ENCODE measurements around the gene CMSS1. TPM values are rescaled to one million over a fixed set of nuclear protein-coding genes. Genes with fewer than 3 reads are reported as not detected.

CMSS1 gene
- polyA plus RNA-seq, 4 donors, result 31.3 to 48.7 (median 42.2) TPM

DNA sequence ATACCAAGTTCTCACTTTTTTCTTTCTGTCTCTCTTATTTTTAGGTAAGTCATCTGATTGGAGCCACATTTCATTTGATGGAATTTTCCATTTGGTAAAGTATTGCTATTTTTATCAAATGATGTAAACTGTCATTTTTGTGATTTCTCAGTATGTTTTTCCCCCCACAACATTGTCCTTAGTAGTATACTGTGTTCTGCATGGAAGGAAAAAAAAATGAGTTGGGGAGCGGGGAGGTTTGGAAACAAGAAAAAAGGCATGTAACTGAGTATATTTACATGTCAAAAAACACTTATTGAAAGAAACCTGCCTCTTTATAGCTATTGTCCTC lies 192.4 kb downstream of the CMSS1 start:
- DNase-seq (ENCODE audit: low read depth in 4 of 4, low spot score in 3 of 4), result no peak

DNA sequence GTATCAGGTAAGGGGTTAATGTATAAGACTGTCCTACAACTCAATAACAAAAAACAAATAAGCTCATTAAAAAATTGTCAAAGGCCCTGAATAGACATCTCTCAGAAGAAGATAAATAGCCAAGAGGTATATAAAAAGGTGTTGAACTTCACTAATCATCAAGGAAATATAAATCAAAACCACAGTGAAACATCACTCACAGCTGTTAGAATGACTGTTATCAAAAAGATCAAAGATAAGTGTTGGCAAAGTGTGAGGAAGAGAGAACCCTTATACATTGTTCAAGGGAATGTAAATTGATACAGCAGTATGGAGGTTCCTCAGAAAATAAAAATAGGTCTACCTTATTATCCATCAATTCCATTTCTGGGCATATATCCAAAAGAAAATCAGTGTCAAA lies 201.1 kb downstream of the CMSS1 start:
- no peak for DNase-seq (ENCODE audit: low read depth in 4 of 4, low spot score in 3 of 4)

DNA sequence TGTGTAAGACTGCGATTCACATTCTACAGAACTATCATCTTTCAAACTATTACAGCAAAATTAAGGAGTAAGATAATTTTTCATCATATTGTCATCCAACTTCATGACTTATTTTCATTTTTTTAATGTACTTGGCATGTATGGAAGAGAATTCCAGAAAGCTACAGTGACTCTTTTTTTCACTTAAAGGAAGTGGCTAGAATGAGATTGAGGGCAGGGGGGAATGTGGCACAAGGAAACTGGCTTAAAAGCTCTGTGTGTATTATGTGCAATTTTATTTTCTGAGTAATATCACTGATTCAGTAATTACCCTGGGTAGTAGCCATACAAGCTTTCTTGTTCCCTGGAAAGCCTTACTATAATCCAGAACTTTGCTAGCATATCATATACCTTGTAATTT lies 202.1 kb downstream of the CMSS1 start:
- DNase-seq (ENCODE audit: low read depth in 4 of 4, low spot score in 3 of 4), result no peak

DNA sequence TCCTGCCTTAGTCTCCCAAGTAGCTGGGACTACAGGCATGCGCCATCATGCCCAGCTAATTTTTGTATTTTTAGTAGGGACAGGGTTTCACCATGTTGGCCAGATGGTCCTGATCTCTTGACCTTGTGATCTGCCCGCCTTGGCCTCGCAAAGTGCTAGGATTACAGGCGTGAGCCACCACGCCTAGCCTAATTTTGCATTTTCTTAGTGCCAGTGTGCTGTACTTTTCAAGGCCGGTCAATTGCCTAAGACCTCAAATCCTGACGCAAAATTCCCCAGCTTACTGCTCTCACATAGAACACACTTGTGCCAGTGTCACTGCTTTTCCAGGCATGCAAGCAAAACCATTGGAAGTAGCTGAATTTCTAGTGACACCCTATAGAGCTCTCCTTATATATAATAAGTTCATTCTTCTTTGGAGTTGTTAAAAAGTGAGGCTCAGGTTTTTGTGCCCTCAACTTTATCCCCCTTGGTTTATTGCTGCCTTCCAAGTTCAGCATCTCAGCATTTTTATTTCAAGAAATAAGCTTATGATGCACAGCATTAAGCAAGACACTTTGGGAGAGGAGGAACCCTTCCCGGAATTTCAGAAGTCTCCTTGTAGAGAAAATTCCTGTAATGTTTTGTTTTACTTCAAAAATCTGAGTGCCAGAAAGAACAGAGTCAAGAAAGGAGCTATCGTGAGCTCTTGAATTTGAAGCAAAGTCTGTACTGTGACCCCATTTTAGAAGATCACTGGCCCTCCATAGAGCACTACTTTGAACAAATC lies 203.4 kb downstream of the CMSS1 start:
- DNase-seq (ENCODE audit: low read depth in 4 of 4, low spot score in 3 of 4), result no peak

DNA sequence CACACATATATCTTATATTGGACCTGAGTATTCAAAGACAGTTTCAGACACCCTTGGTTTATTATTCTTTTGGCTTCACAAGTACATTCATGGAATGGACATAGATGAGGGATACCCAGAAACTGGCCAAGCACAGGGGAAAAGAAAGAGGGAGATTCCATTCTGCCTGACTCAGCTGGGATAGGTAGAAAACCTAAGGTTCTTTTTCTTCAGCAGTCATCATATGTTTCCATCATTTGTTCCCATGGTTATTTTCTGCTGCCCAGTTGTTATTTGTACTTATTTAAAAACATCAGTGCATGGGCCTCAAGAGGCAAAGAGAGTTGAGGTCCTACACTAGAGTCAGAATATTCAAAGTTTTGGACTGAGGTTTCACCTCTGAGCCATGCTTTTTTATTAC lies 204.8 kb downstream of the CMSS1 start:
- DNase-seq (ENCODE audit: low read depth in 4 of 4, low spot score in 3 of 4), result no peak

DNA sequence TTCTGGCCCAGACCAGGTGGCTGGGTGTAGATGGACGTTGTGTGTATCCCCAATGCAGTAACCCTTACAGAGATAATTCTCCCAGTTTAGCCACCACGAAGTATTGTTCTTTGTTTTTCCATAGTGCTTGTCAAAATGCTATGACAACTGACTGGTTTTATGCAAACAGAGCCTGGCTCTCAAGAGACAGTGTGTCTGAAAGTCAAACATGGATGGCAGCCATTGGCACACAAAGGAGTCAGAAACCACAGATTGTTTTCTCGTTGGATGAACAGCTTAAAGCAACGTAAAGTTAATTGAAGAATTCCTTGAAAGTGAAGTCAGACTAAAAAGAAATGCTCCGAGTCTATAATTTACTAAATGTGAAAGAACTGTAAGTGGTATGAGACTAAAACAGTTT lies 205.5 kb downstream of the CMSS1 start:
- no peak for DNase-seq (ENCODE audit: low read depth in 4 of 4, low spot score in 3 of 4)

DNA sequence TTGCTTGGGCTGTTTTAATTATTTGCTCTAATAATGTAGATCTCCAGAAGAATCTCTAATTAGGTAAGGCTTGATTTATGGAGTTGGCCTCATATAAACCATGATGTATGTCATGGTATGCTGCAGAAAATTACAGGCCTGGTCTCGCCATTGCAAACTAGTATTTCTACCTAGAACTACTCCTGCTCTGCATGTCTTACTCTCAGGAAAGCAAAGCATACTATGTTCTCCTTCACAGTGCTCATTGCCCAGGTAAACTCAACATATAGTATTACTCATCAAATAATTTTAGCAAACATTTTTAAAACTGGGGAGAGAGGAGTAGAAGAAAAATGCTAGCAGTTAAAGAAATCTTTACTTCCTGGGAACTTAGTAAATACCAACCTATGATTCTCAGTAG lies 205.9 kb downstream of the CMSS1 start:
- DNase-seq (ENCODE audit: low read depth in 4 of 4, low spot score in 3 of 4), result no peak

DNA sequence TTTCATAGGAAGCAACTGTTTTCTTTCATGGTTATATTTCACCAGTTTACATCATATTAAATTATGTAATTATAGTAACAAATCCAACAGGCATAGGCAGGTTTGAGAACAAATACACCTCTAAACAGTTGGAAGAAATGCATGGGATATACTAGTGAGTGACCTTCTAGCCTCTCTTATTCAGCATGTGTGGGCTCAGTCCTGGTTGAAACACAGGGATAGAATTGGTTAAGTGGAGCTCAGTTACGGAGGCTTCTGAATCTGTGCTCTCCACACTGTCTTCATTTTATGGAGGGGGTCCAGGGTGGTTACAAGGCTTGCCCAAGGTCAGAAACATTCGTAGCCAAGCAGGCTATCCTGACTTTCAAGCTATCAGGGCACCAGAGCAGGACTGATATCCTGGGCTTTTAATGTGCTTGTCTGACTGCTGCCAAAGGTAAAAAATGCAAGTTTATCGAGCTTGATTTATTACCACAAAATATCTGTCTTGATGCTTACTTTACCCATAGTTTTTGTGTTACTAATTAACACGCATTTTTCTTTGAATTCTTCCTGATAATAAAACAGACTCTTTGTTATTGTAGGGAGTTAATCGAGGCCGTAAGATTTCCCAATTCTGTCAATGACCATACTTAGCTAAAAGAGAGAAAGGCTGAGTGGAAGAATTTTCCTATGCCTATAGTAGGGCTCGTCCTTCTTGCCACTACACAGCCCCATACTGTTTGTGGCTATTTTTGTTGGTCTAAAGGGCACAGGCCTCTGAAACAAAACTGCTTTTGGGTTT lies 207.1 kb downstream of the CMSS1 start:
- no peak for DNase-seq (ENCODE audit: low read depth in 4 of 4, low spot score in 3 of 4)

DNA sequence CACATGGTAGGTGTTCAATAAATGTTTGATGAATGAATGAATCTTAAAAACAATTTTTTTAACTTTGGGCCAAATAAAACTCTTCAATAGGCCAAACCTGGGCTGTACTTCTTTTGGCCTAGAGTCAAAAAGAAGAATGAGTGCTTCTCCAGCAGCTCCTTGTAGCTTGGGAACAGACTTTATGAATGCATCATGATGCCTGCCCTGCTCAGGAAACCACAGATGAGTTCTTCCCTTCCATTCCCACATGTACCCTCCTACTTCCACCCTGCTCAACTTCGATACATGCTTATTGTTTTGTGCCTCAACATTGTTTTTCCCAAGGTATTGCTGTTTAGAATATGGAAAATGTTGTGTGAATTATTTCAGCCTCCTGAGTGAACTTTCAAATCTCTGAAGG lies 209.7 kb downstream of the CMSS1 start:
- no peak for DNase-seq (ENCODE audit: low read depth in 4 of 4, low spot score in 3 of 4)

DNA sequence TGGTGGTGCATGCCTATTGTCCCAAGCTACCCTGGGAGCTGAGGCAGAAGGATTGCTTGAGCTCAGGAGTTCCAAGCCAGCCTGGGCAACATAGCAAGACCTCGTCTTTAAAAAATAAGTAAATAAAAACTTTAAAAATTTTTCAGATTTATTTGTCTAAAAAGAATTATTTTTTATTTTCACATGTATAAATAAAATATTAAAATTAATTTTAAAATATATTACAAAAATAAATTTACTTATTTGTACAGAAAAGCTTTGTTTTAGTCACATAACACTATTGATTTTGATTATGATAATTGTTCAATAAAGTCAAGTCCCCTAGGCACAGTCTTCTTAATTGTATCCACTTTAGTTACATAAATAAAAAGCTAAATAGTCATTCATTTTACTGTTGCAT lies 211.4 kb downstream of the CMSS1 start:
- no peak for DNase-seq (ENCODE audit: low read depth in 4 of 4, low spot score in 3 of 4)

DNA sequence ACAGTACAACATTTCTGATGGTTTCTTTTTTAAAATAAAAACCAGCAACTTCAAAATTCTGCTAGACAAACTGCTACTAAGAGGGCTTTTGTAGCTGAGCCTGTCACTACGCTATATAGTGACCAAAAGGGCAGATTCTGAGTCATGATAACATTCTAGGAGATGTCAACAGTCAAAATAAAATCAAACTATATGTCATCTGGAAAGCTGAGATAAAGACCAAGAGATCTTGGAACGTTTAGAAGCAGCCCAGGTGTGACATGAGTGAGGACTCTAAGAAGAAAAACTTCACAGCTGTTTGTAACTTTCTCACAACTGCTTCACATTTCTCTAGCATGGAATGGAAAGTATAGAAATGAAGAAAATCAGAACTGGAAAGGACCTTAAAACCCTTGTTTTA lies 212.0 kb downstream of the CMSS1 start:
- no peak for DNase-seq (ENCODE audit: low read depth in 4 of 4, low spot score in 3 of 4)

DNA sequence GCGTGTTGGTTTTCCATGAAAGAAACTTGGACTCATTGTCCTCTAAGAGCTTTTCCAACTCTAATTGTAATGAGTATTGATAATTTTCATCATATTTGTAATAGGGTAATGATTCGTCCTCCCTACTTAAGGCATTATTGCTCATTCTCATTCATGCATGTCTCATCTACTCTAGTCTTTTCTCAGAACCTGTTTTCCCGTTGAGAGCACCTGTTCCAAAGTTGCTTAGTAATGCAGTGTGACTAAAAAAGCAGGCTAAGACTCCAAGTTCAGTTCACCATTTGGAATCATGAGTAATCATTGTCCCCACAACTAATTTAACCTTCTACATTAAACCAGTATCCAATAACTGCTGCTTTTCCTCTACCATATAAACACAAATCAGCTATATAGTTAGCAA lies 212.7 kb downstream of the CMSS1 start:
- DNase-seq (ENCODE audit: low read depth in 4 of 4, low spot score in 3 of 4), result no peak

DNA sequence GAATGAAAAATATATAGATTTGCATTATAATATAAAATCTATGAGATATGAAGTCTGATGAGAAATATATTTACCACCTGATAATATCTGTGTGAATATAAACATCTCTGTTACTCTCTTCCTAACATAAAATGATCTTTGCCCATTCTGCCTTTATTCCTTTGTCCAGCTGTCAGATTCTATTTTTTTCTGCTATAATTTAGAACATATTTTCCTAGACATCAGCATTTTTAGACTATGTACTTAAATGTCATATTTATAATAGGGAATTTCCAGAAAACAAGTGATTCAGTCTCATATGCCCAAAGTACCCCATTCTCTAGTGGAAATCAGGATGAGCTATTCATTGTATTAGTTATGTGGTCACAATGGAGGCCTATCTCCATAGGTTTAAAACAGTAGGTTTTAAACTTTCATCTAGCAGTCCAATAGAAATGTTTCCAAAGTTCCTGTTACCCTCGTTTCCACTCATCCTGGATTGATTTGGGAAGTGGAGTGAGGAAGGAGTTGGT lies 213.3 kb downstream of the CMSS1 start:
- DNase-seq (ENCODE audit: low read depth in 4 of 4, low spot score in 3 of 4), result no peak

DNA sequence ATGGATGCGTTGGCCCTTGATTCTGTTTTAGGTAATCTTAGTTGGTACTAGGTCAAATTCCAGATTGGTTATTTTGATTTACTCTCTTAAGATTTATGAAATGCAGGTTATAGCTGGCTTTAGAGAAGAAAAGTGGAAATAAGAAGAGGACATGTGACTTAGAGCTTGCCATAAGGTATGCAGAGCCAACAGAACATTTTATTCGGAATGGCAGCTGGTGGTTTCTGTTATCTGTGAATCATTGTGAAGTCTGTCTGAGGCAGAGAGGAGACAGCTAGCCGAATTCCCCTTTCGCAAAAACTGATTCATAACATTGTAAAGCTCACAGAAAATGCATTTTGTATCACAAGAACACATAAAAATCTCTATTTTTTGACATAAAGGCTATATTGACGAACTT lies 214.6 kb downstream of the CMSS1 start:
- no peak for DNase-seq (ENCODE audit: low read depth in 4 of 4, low spot score in 3 of 4)

DNA sequence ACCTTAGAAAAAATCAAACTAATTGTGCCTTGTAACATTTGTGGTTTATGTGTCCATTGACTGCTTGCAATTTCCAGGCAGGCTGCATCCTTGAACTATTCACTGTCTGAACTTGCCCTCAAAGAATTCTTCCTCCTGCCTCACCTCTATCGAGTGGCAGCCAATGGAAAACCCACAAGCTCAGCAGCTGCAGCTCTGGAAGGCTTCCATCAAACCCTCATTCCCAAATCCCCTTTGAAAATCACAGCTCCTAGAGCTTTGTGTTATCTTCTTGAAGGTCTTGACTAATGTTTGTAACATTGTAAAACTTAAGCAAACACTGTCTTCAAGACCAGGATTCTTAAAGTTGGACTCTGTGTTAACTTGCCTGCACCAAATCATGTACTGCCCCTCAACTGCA lies 215.5 kb downstream of the CMSS1 start:
- DNase-seq (ENCODE audit: low read depth in 4 of 4, low spot score in 3 of 4), result no peak

DNA sequence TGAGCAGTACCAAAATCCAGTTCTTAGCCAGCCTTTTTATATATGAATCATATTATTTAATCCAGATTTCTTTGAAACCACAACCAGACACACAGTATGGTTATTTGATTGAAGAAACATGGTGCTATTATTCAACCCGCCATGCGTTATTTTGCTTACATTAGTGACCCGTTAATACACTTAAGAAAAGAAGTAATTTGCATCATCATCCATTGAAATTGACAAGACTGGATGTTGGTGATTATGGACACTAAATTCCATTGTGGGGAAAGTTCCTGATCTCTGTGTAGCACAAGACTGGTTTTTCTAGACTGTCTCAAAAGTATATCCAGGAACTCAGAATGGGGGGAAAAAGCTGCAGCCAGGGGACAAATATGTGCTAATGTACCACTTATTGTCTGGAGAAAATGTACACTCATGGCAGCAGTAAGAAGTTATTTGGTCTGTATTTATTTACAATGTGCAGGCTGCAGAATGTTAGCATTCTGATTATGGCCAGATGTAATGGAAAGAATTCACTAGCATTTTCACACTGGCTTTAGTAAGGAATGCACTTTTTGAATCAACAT lies 216.3 kb downstream of the CMSS1 start:
- DNase-seq (ENCODE audit: low read depth in 4 of 4, low spot score in 3 of 4), result no peak

DNA sequence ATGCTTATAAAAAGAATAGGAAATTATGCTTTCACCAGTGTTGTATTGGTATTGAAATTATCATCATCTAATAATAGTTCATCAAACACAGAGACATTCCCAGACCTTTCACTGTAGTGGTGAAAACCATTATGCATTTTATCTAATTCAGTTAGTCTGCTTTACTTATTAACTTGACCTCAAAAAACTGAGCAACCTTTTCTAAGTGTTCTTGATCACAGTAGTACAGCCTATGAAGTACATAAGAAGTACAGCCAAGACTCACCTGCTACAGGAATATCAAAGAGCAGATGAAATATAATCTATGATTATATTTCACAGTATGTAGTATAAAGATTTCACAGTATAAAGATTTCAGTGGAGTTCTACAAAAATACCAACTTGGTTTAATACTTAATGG lies 221.4 kb downstream of the CMSS1 start:
- DNase-seq (ENCODE audit: low read depth in 4 of 4, low spot score in 3 of 4), result no peak

DNA sequence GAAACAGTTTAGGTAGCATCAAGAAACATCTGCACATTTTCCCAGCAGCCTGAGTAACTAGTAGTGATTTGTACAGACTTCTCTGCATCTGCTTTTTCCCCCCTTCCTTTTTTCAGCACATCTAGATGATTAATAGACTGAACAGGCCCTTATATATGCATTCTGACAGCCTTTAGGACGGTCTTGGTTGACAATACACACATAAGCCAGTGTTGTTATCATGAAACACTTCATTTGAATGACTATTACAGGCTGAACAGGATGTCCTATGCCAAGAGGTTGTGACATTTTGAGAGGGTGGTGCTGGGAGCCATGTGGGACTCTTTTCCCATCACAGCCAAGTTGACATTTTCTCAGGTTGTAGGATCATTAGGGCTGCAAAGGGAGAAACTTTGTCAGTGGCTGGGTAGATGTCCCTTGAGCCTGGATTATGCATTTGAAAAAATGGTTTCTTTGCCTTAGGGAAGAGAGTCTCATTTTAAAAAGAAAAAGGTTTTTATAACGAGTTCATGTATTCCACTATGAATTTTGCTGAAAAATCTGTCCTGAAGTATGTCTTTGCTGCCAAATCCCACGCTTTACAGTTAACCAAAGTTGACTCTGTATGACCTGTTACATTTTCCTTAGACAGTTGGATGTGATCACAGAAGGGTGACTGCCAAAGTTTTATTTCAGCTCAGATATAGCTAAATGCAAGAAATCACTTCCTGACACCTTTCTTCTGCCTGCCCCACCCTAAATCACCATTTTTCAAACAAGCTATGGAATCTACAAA lies 223.0 kb downstream of the CMSS1 start:
- no peak for DNase-seq (ENCODE audit: low read depth in 4 of 4, low spot score in 3 of 4)

DNA sequence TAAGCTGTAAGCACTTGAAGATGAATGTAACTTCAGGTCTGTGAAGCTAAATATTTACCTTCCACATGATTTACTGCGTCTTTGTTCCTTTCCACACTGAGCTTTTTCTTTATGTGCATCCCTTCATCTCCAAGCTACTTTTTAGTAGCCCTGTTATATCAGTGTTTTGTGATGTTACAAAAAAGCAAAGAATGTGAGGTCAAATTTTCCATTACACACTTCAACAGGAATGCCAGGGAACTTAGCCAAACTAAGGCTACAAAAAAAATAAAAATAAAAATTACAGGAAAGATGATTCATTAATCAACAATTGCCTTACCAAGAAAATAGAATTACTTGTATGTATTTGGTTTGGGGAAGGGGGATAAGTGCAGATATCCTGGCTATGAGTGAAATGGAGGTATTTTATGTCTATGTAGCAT lies 223.7 kb downstream of the CMSS1 start:
- DNase-seq (ENCODE audit: low read depth in 4 of 4, low spot score in 3 of 4), result peak in 1 of 4 donors; percentile 41

DNA sequence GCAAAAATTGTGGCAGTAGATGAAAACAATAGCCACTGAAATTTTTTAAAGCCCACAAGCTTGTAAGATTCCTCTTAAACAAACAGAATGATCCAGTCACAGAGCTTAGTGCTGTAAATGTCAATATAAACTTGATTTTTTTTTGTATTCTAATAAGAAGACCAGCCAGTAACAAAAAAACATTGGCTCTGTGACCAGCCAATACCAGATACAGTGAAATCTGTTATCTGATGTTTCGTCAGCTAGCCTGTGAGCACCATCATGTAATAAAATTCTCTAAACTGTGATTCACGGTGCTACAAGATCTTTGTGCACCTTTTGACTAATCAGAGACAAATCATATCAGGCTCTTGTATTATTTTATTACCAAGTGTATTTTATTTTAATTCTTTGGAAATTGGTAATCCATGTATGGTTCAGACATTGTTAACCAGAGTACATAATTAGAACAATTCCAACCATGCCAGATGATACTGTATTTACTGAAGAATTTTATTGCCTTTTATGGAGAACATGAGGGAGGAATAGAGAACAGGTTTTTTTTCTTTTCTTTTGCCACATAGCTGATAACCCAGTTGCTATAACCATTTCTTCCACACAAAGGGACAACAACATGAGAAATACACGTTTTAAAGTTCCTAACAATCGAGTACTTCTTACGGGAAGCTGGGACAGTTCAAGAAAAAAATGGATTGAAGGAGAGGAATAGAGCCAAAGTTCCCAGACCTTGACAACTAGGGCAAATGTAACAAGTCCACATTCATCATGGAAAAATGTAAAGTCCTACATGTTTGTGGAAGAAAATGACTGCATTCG lies 224.7 kb downstream of the CMSS1 start:
- DNase-seq (ENCODE audit: low read depth in 4 of 4, low spot score in 3 of 4), result no peak

All from left renal pelvis (tissue), 4 donors.